Ectodermal cell (in vitro differentiated cells): ENCODE data around the gene TIGD3.
A peak's percentile ranks its signal among the peaks of the same experiment; 100 is the strongest.

ENCODE experiments used
- H3K27ac ChIP-seq: 2 replicates; pipeline ENCODE4 v1.7.0; 2013; ENCODE audit warnings: mild to moderate bottlenecking, low read depth, low read length; ENCODE audit not compliant: insufficient read depth, poor library complexity, severe bottlenecking
- H3K27me3 ChIP-seq: 2 replicates; pipeline ENCODE4 v1.7.0; 2013; ENCODE audit warnings: mild to moderate bottlenecking, low read length; ENCODE audit not compliant: insufficient read depth, control insufficient read depth, poor library complexity, severe bottlenecking
- H3K36me3 ChIP-seq: one replicate; pipeline ENCODE4 v1.7.0; 2013; ENCODE audit warnings: low read length; ENCODE audit not compliant: control insufficient read depth, insufficient read depth
- H3K4me1 ChIP-seq: one replicate; pipeline ENCODE4 v1.7.0; 2013; ENCODE audit warnings: low read length; ENCODE audit not compliant: control insufficient read depth, insufficient read depth
- H3K4me3 ChIP-seq: 2 replicates; pipeline ENCODE4 v1.7.0; 2013; ENCODE audit warnings: low read depth, low read length, control low read depth; ENCODE audit not compliant: insufficient read depth
- H3K9me3 ChIP-seq: 2 replicates; pipeline ENCODE4 v1.7.0; 2013; ENCODE audit warnings: mild to moderate bottlenecking, low read length, moderate library complexity; ENCODE audit not compliant: control insufficient read depth
- WGBS, 2 experiments: methylation state at CpG; one replicate each; pipeline ENCODE4 v1.1.7; 2013; ENCODE audit warnings: missing lambda C conversion rate in 2 of 2; 5-methylcytosine and 5-hydroxymethylcytosine counted together

TIGD3 gene

GRCh38 chr11:65352783-65353182 is 1.8 kb upstream of the TIGD3 start:
- H3K27me3 ChIP-seq = peaks cover 27% of the 10 kb centered on the region
- no peak overlapping the region for H3K27ac ChIP-seq
- no peaks in the 10 kb centered on the region for H3K9me3 ChIP-seq
- H3K4me3 ChIP-seq = no peak overlapping the region
- H3K4me1 ChIP-seq = peaks cover 7% of the 10 kb centered on the region
- peaks cover 38% of the 10 kb centered on the region for H3K36me3 ChIP-seq
- WGBS, 2 experiments = 83% methylated on average over 1 of the region's 3 CpGs; no CpG with 5 or more reads in 1 of the 2 experiments

GRCh38 chr11:65353376-65353775 is 1.2 kb upstream of the TIGD3 start:
- WGBS, 2 experiments = 91 to 93% methylated on average over 7 of the region's 7 CpGs
- Histone ChIP-seq H3K4me3 (no peak overlapping the region), H3K4me1 (peaks cover 7% of the 10 kb centered on the region), H3K9me3 (no peaks in the 10 kb centered on the region), H3K27ac (no peak overlapping the region), H3K36me3 (peaks cover 36% of the 10 kb centered on the region), H3K27me3 (peaks cover 27% of the 10 kb centered on the region)

- peaks cover 7% of the 10 kb centered on the region for H3K4me1 ChIP-seq
- WGBS, 2 experiments = 28 to 31% methylated on average over 16 of the region's 16 CpGs
- peaks cover 27% of the 10 kb centered on the region for H3K27me3 ChIP-seq
- H3K4me3 ChIP-seq = peak overlapping the region; percentile 74
- H3K9me3 ChIP-seq = no peaks in the 10 kb centered on the region
- no peak overlapping the region for H3K27ac ChIP-seq
- H3K36me3 ChIP-seq = peaks cover 31% of the 10 kb centered on the region
Observed at GRCh38 chr11:65353900-65354264, 669 bp upstream of the TIGD3 start.

GRCh38 chr11:65355013-65355775 is 643 bp downstream of the TIGD3 start:
- Histone ChIP-seq H3K4me3 (peak overlapping the region; percentile 74), H3K36me3 (peaks cover 21% of the 10 kb centered on the region), H3K9me3 (no peaks in the 10 kb centered on the region), H3K4me1 (peaks cover 7% of the 10 kb centered on the region), H3K27me3 (peaks cover 27% of the 10 kb centered on the region), H3K27ac (no peak overlapping the region)
- 3 to 4% methylated on average over 47 of the region's 47 CpGs for WGBS, 2 experiments

GRCh38 chr11:65355776-65356393 is 1.3 kb downstream of the TIGD3 start:
- Histone ChIP-seq H3K36me3 (peaks cover 15% of the 10 kb centered on the region), H3K27me3 (peaks cover 27% of the 10 kb centered on the region), H3K4me1 (peaks cover 7% of the 10 kb centered on the region), H3K9me3 (no peaks in the 10 kb centered on the region), H3K4me3 (peak overlapping the region; percentile 22), H3K27ac (no peak overlapping the region)
- WGBS, 2 experiments = 79% methylated on average over 35 of the region's 35 CpGs

DNA sequence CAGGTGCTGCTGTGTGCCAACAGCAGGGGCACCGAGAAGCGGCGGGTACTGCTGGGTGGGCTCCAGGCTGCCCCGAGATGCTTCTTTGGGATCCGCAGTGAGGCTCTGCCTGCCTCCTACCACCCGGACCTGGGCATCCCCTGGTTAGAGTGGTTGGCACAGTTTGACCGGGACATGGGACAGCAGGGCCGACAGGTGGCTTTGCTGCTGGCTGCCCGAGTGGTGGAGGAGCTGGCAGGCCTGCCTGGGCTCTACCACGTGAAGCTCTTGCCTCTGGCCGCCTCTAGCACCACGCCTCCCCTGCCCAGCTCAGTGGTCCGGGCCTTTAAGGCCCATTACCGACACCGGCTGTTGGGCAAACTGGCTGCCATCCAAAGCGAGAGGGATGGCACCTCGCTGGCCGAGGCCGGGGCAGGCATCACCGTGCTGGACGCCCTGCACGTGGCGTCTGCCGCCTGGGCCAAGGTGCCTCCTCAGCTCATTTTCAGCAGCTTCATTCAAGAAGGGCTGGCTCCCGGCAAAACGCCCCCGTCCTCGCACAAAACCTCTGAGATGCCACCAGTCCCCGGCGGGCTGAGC is 1.9 kb downstream of the TIGD3 start:
- Histone ChIP-seq H3K27me3 (peaks cover 27% of the 10 kb centered on the region), H3K36me3 (peaks cover 9% of the 10 kb centered on the region), H3K4me3 (no peak overlapping the region), H3K4me1 (peaks cover 7% of the 10 kb centered on the region), H3K27ac (no peak overlapping the region), H3K9me3 (no peaks in the 10 kb centered on the region)
- WGBS, 2 experiments = 93 to 95% methylated on average over 30 of the region's 30 CpGs

GRCh38 chr11:65357856-65358356 is 3.4 kb downstream of the TIGD3 start:
- Histone ChIP-seq H3K4me3 (no peak overlapping the region), H3K9me3 (no peaks in the 10 kb centered on the region), H3K36me3 (no peaks in the 10 kb centered on the region), H3K27ac (no peak overlapping the region), H3K4me1 (peaks cover 7% of the 10 kb centered on the region), H3K27me3 (peaks cover 27% of the 10 kb centered on the region)
- 91 to 92% methylated on average over 8 of the region's 8 CpGs for WGBS, 2 experiments

GRCh38 chr11:65362320-65362931 is 7.9 kb downstream of the TIGD3 start:
- no peaks in the 10 kb centered on the region for H3K4me1 ChIP-seq
- no peak overlapping the region for H3K27ac ChIP-seq
- no peaks in the 10 kb centered on the region for H3K9me3 ChIP-seq
- no peaks in the 10 kb centered on the region for H3K36me3 ChIP-seq
- 97% methylated on average over 10 of the region's 10 CpGs for WGBS, 2 experiments
- H3K4me3 ChIP-seq = no peak overlapping the region
- peaks cover 3% of the 10 kb centered on the region for H3K27me3 ChIP-seq

GRCh38 chr11:65362966-65363365 is 8.4 kb downstream of the TIGD3 start:
- H3K9me3 ChIP-seq = no peaks in the 10 kb centered on the region
- no peak overlapping the region for H3K4me3 ChIP-seq
- H3K36me3 ChIP-seq = no peaks in the 10 kb centered on the region
- H3K4me1 ChIP-seq = no peaks in the 10 kb centered on the region
- WGBS, 2 experiments = 87 to 97% methylated on average over 6 of the region's 6 CpGs
- no peak overlapping the region for H3K27ac ChIP-seq
- H3K27me3 ChIP-seq = no peaks in the 10 kb centered on the region

- WGBS, 2 experiments = 73 to 80% methylated on average over 3 of the region's 3 CpGs
- Histone ChIP-seq H3K27me3 (no peaks in the 10 kb centered on the region), H3K36me3 (no peaks in the 10 kb centered on the region), H3K4me1 (no peaks in the 10 kb centered on the region), H3K27ac (no peak overlapping the region), H3K4me3 (no peak overlapping the region), H3K9me3 (no peaks in the 10 kb centered on the region)
Observed at GRCh38 chr11:65363770-65364169, 9.2 kb downstream of the TIGD3 start.
